ENCODE results near the gene RTL1. TPM values are rescaled to one million over a fixed set of nuclear protein-coding genes. Genes with fewer than 3 reads are reported as not detected.

Gene RTL1
- polyA plus RNA-seq, 1 of the 3 experiments (the other 2 are of a cell fraction) = 0.07 TPM

GRCh38 chr14:100842799-100843198, 60.7 kb downstream of the RTL1 start:
- H2AFZ ChIP-seq (ENCODE audit: low read depth) = 0 out of 2 replicates have a peak overlapping the region, but pooled peaks have one; percentile 35
- H3K4me2 ChIP-seq = peak overlapping the region; percentile 52; the same call in 1 of the 2 replicates
- no peak for TF ChIP-seq CTCF (IDR thresholded peaks at IDR 0.05)
- no peak for TF ChIP-seq PBX3 (IDR thresholded peaks at IDR 0.05)
- no peak for TF ChIP-seq YY1 (IDR thresholded peaks at IDR 0.05; ENCODE audit: low read depth)
- no peak for TF ChIP-seq FOSL2 (IDR thresholded peaks at IDR 0.05; ENCODE audit: borderline replicate concordance, low read depth)
- TF ChIP-seq CHD2 (IDR thresholded peaks at IDR 0.05; ENCODE audit: low read length, partially characterized antibody) = no peak
- TF ChIP-seq USF2 (IDR thresholded peaks at IDR 0.05; ENCODE audit: borderline replicate concordance, low read depth, low read length) = no peak
- no peak for TF ChIP-seq MEF2A (IDR thresholded peaks at IDR 0.05; ENCODE audit: borderline replicate concordance, low read depth)
- TF ChIP-seq SIN3A (IDR thresholded peaks at IDR 0.05; ENCODE audit: borderline replicate concordance, low read depth, low read length) = no peak
- TF ChIP-seq RCOR1 (IDR thresholded peaks at IDR 0.05; ENCODE audit: low read length) = no peak
- TF ChIP-seq REST (IDR thresholded peaks at IDR 0.05; ENCODE audit: low read depth, low read length) = no peak
- no peak for TF ChIP-seq NRF1 (IDR thresholded peaks at IDR 0.05; ENCODE audit: low read depth, low read length)
- no peak for TF ChIP-seq EP300 (IDR thresholded peaks at IDR 0.05; ENCODE audit: borderline replicate concordance in 1 of 2, low read depth in 1 of 2, low read length in 1 of 2)
- TF ChIP-seq MXI1 (IDR thresholded peaks at IDR 0.05; ENCODE audit: low read depth, low read length) = no peak
- TF ChIP-seq ELF1 (IDR thresholded peaks at IDR 0.05) = no peak
- TF ChIP-seq FOXJ3 (CRISPR knock-in tag; IDR thresholded peaks at IDR 0.05) = no peak
- no peak for TF ChIP-seq RAD21 (IDR thresholded peaks at IDR 0.05; ENCODE audit: low read length)
- no peak for TF ChIP-seq NFIC (IDR thresholded peaks at IDR 0.05; ENCODE audit: borderline replicate concordance)
- no peak for TF ChIP-seq RFX5 (IDR thresholded peaks at IDR 0.05; ENCODE audit: low read length)
- no peak for TF ChIP-seq TEAD4 (IDR thresholded peaks at IDR 0.05; ENCODE audit: borderline replicate concordance, insufficient read depth)
- H3K9me2 ChIP-seq = no peaks in the 10 kb centered on the region
- H3K27ac ChIP-seq (ENCODE audit: low read depth in 2 of 2, low read length in 1 of 2) = peak overlapping the region in 1 of 2 experiments; percentile 73; a peak in 2 of 4 replicates
- H3F3A ChIP-seq (replicated peaks; ENCODE audit: insufficient read depth) = no peaks in the 10 kb centered on the region
- no peak for DNase-seq
- 25% methylated on average over 8 of the region's 8 CpGs for WGBS (ENCODE audit: low lambda C conversion rate)
- no peaks in the 10 kb centered on the region for H3K9me3 ChIP-seq
- no peak overlapping the region for H3K4me3 ChIP-seq (ENCODE audit: low read depth in 2 of 2, low read length in 1 of 2)
- H4K20me1 ChIP-seq (ENCODE audit: insufficient read depth) = no peaks in the 10 kb centered on the region
- H3K4me1 ChIP-seq (ENCODE audit: control insufficient read depth in 1 of 2, insufficient read depth in 2 of 2, low read depth in 1 of 2, low read length in 1 of 2) = peaks cover 0 to 39% of the 10 kb centered on the region in 2 experiments; a peak in 1 of 4 replicates
- no peak overlapping the region for H3K9ac ChIP-seq
- no peaks in the 10 kb centered on the region for H3K27me3 ChIP-seq (ENCODE audit: insufficient read depth)
- CTCF ChIA-PET = interaction anchor here (0.6 to 1.8 kb wide), 3 partner anchors 56 to 180 kb away, joined by 3 to 4 read pairs (median 3); no protein-coding TSS in a partner anchor
- POLR2A ChIA-PET = no interaction called here
- no peaks in the 10 kb centered on the region for H3K79me2 ChIP-seq (ENCODE audit: insufficient read depth)
- no peaks in the 10 kb centered on the region for H3K36me3 ChIP-seq (replicated peaks in 1 of 2; ENCODE audit: control insufficient read depth in 1 of 2, insufficient read depth in 2 of 2, low read length in 1 of 2)
